Measurements from ENCODE around the gene KRT81.

GRCh38 chr12:52243259-52243855 is 48.0 kb downstream of the KRT81 start:
- TF ChIP-seq EZH2 (IDR thresholded peaks at IDR 0.05; ENCODE audit: insufficient read depth, poor library complexity, severe bottlenecking) (no peak), EZH2phosphoT487 (IDR thresholded peaks at IDR 0.05; ENCODE audit: insufficient read depth, low read depth) (no peak)
